Measurements from ENCODE around the gene CCNK. TPM values are rescaled to one million over a fixed set of nuclear protein-coding genes. Genes with fewer than 3 reads are reported as not detected.

Gene CCNK
- total RNA-seq, 2 donors from 2014 or later: 5.3 to 9.6 TPM

GRCh38 chr14:99529899-99530298 lies 48.7 kb downstream of the CCNK start:
- no peak overlapping the region for H3K4me3 ChIP-seq
- intact Hi-C loops (cut with DNase I): no loop called here
- H3K9me3 ChIP-seq: no peaks in the 10 kb centered on the region
- DNase-seq: no peak
- TF ChIP-seq CTCF (IDR thresholded peaks at IDR 0.05) (peak in 3 of 7 experiments; percentile 9 to 20 (median 17)), POLR2A (IDR thresholded peaks at IDR 0.05) (no peak)
- H3K27me3 ChIP-seq: no peaks in the 10 kb centered on the region
- no peaks in the 10 kb centered on the region for H3K36me3 ChIP-seq (replicated peaks in 1 of 2; ENCODE audit: insufficient read depth in 1 of 2, low read depth in 2 of 2)
- 80 to 88% methylated on average over 3 to 4 of the region's 4 CpGs for whole genome bisulfite sequencing, 2 donors
- H3K4me1 ChIP-seq: peaks cover 5% of the 10 kb centered on the region
- no peak overlapping the region for H3K27ac ChIP-seq
- no peak for ATAC-seq

- Histone ChIP-seq H3K27me3 (no peaks in the 10 kb centered on the region), H3K9me3 (no peaks in the 10 kb centered on the region), H3K27ac (no peak overlapping the region), H3K4me1 (no peaks in the 10 kb centered on the region), H3K4me3 (no peak overlapping the region), H3K36me3 (replicated peaks in 1 of 2; ENCODE audit: insufficient read depth in 1 of 2, low read depth in 2 of 2) (no peaks in the 10 kb centered on the region)
- 91 to 94% methylated on average over 6 to 19 of the region's 19 CpGs for WGBS, 2 donors
- intact Hi-C loops (cut with DNase I): no loop called here
- no peak for TF ChIP-seq POLR2A (IDR thresholded peaks at IDR 0.05)
- no peak for TF ChIP-seq CTCF (IDR thresholded peaks at IDR 0.05)
- ATAC-seq (no peak), DNase-seq (no peak)
These were observed 49.4 kb downstream of the CCNK start for GRCh38 chr14:99530407-99531155.

- TF ChIP-seq CTCF (IDR thresholded peaks at IDR 0.05): no peak
- TF ChIP-seq POLR2A (IDR thresholded peaks at IDR 0.05): no peak
- intact Hi-C loops (cut with DNase I): no loop called here
- Histone ChIP-seq H3K9me3 (no peaks in the 10 kb centered on the region), H3K36me3 (replicated peaks in 1 of 2; ENCODE audit: insufficient read depth in 1 of 2, low read depth in 2 of 2) (no peaks in the 10 kb centered on the region), H3K4me3 (no peak overlapping the region), H3K4me1 (no peaks in the 10 kb centered on the region), H3K27me3 (no peaks in the 10 kb centered on the region), H3K27ac (no peak overlapping the region)
- no peak for DNase-seq
- no peak for ATAC-seq
- 72 to 73% methylated on average over 13 to 14 of the region's 14 CpGs for WGBS, 2 donors
These were observed 50.3 kb downstream of the CCNK start for GRCh38 chr14:99531251-99532096.

- H3K4me3 ChIP-seq: no peak overlapping the region
- DNase-seq (no peak), ATAC-seq (no peak)
- H3K36me3 ChIP-seq (replicated peaks in 1 of 2; ENCODE audit: insufficient read depth in 1 of 2, low read depth in 2 of 2): no peaks in the 10 kb centered on the region
- H3K27ac ChIP-seq: no peak overlapping the region
- WGBS, 2 donors: 88 to 95% methylated on average over 4 to 5 of the region's 5 CpGs
- TF ChIP-seq POLR2A (IDR thresholded peaks at IDR 0.05): no peak
- TF ChIP-seq CTCF (IDR thresholded peaks at IDR 0.05): no peak
- H3K27me3 ChIP-seq: no peaks in the 10 kb centered on the region
- intact Hi-C loops (cut with DNase I): no loop called here
- peaks cover 7% of the 10 kb centered on the region for H3K4me1 ChIP-seq
- no peaks in the 10 kb centered on the region for H3K9me3 ChIP-seq
These were observed 51.1 kb downstream of the CCNK start for GRCh38 chr14:99532310-99532709.
